Calu3 (cell line): ENCODE results near the gene SPOCK3. TPM values are rescaled to one million over a fixed set of nuclear protein-coding genes. Genes with fewer than 3 reads are reported as not detected.

ENCODE experiments used
- BruUV-seq: library from RNA; stranded (reverse); fragments of 400-500 nt; replicated peaks from 2 replicates; lab custom pipeline; 2021; lab: Mats Ljungman, UMichigan
- CTCF ChIA-PET: fragments of 300-600 bp; sonication (Branson Sonifier 250); formaldehyde crosslinking; loops from one replicate; lab custom pipeline; 2022; ENCODE audit warnings: antibody characterized with exemption; lab: Charles Lee
- DNase-seq: peaks from one replicate; pipeline ENCODE4 v3.0.0; 2022
- H3K27ac Mint-ChIP-seq: one replicate; pipeline ENCODE4 v1.8.0; 2022; ENCODE audit warnings: mixed read lengths; ENCODE audit not compliant: unreplicated experiment
- H3K27me3 Mint-ChIP-seq: one replicate; pipeline ENCODE4 v1.8.0; 2022; ENCODE audit warnings: mixed read lengths; ENCODE audit not compliant: unreplicated experiment
- H3K36me3 Mint-ChIP-seq: one replicate; pipeline ENCODE4 v1.8.0; 2022; ENCODE audit warnings: mild to moderate bottlenecking, moderate library complexity, mixed read lengths; ENCODE audit not compliant: insufficient read depth, unreplicated experiment
- H3K4me1 Mint-ChIP-seq: one replicate; pipeline ENCODE4 v1.8.0; 2022; ENCODE audit warnings: mild to moderate bottlenecking, low read depth, mixed read lengths; ENCODE audit not compliant: unreplicated experiment
- H3K4me3 Mint-ChIP-seq: one replicate; pipeline ENCODE4 v1.8.0; 2022; ENCODE audit warnings: mild to moderate bottlenecking, low read depth, moderate library complexity, mixed read lengths; ENCODE audit not compliant: unreplicated experiment
- H3K9me3 Mint-ChIP-seq: one replicate; pipeline ENCODE4 v1.8.0; 2022; ENCODE audit warnings: low read depth, mixed read lengths; ENCODE audit not compliant: unreplicated experiment
- CTCF ChIP-seq: fragments of 200-600 bp; IDR thresholded peaks from one replicate; pipeline ENCODE4 v1.8.0; 2022; ENCODE audit warnings: antibody characterized with exemption; ENCODE audit not compliant: unreplicated experiment
- intact Hi-C: fragments of 100-400 bp; cut with micrococcal nuclease; formaldehyde crosslinking; loops from one replicate; pipeline ENCODE4 v1.10.0; 2022; ENCODE audit not compliant: unreplicated experiment
- total RNA-seq: library from RNA; stranded (reverse); gene quantifications from 2 replicates; pipeline ENCODE4 v1.2.3, GENCODE V29; 2022

The SPOCK3 gene
- total RNA-seq, 1 experiment from 2014 or later: 0.31 TPM

GRCh38 chr4:167233685-167234315 lies 494 bp downstream of the SPOCK3 start:
- no peaks in the 10 kb centered on the region for H3K9me3 Mint-ChIP-seq
- no peaks in the 10 kb centered on the region for H3K27me3 Mint-ChIP-seq
- TF ChIP-seq CTCF: no peak
- CTCF ChIA-PET: interaction anchor here (1.5 kb wide), 1 partner anchor 16 kb away, joined by 3 read pairs; no protein-coding TSS in a partner anchor
- no TSS peak for BruUV-seq
- peak; percentile 16 for DNase-seq
- peak overlapping the region; percentile 93 for H3K4me3 Mint-ChIP-seq
- intact Hi-C loops: loop anchor here (5.0 kb wide), 1 partner anchor 211 kb away; no protein-coding TSS in a partner anchor
- no peaks in the 10 kb centered on the region for H3K4me1 Mint-ChIP-seq
- H3K27ac Mint-ChIP-seq: no peak overlapping the region
- peaks cover 18% of the 10 kb centered on the region for H3K36me3 Mint-ChIP-seq

GRCh38 chr4:167232805-167233684 lies 1.2 kb downstream of the SPOCK3 start:
- no peak for TF ChIP-seq CTCF
- H3K27me3 Mint-ChIP-seq: no peaks in the 10 kb centered on the region
- peaks cover 18% of the 10 kb centered on the region for H3K36me3 Mint-ChIP-seq
- no peaks in the 10 kb centered on the region for H3K4me1 Mint-ChIP-seq
- no peak for DNase-seq
- CTCF ChIA-PET: interaction anchor here (1.5 kb wide), 1 partner anchor 15 kb away, joined by 3 read pairs; no protein-coding TSS in a partner anchor
- intact Hi-C loops: loop anchor here (5.0 kb wide), 1 partner anchor 211 kb away; no protein-coding TSS in a partner anchor
- no peak overlapping the region for H3K27ac Mint-ChIP-seq
- H3K4me3 Mint-ChIP-seq: peak overlapping the region; percentile 93
- no TSS peak for BruUV-seq
- H3K9me3 Mint-ChIP-seq: no peaks in the 10 kb centered on the region

GRCh38 chr4:167230744-167231143 lies 3.5 kb downstream of the SPOCK3 start:
- CTCF ChIA-PET: no interaction called here
- TF ChIP-seq CTCF: no peak
- BruUV-seq: no TSS peak
- no peaks in the 10 kb centered on the region for H3K9me3 Mint-ChIP-seq
- no peak for DNase-seq
- no peak overlapping the region for H3K4me3 Mint-ChIP-seq
- H3K36me3 Mint-ChIP-seq: peaks cover 18% of the 10 kb centered on the region
- H3K27me3 Mint-ChIP-seq: no peaks in the 10 kb centered on the region
- intact Hi-C loops: loop anchor here (5.0 kb wide), 1 partner anchor 208 kb away; no protein-coding TSS in a partner anchor
- H3K27ac Mint-ChIP-seq: no peak overlapping the region
- no peaks in the 10 kb centered on the region for H3K4me1 Mint-ChIP-seq

DNA sequence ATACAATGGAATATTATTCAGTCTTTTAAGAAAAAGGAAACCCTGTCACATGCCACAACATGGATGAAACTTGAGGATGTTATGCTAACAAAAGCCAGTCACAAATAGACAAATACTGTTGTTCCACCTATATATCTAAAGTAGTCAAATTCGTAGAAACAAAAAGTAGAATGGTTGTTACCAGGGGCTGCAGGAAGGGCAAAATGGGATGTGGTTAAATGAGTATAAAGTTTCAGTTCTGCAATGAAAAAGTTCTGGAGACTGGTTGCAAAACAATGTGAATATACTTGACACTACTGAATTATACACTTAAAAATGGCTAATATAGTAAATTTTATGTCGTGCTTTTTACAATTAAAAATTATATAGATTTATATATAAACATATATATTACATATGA lies 12.2 kb downstream of the SPOCK3 start:
- no peak overlapping the region for H3K4me3 Mint-ChIP-seq
- no peak overlapping the region for H3K27ac Mint-ChIP-seq
- BruUV-seq: no TSS peak

More for the DNA sequence above, 12.2 kb downstream of the SPOCK3 start:
- Mint-ChIP-seq H3K4me1 (peaks cover 7% of the 10 kb centered on the region), H3K27me3 (no peaks in the 10 kb centered on the region), H3K9me3 (no peaks in the 10 kb centered on the region), H3K36me3 (no peaks in the 10 kb centered on the region)
- DNase-seq: no peak
- CTCF ChIA-PET: no interaction called here
- TF ChIP-seq CTCF: no peak
- intact Hi-C loops: no loop called here
